B cell (primary cell): ENCODE measurements around the gene SLC16A12.

Experiments used
- EZH2 ChIP-seq: IDR thresholded peaks from 2 replicates; pipeline ENCODE4 v1.6.1; 2012; ENCODE audit warnings: borderline replicate concordance, low read depth, mild to moderate bottlenecking, moderate library complexity, low read length; ENCODE audit not compliant: insufficient read depth, poor library complexity, severe bottlenecking
- TF ChIP-seq, protein P1 (sequence below): fragments of 200-600 bp; IDR thresholded peaks from one replicate; pipeline ENCODE4 v1.8.0; 2022; ENCODE audit warnings: antibody characterized with exemption, mild to moderate bottlenecking

GRCh38 chr10:89548673-89549072, 13.3 kb upstream of the SLC16A12 start:
- TF ChIP-seq, protein P1, sequence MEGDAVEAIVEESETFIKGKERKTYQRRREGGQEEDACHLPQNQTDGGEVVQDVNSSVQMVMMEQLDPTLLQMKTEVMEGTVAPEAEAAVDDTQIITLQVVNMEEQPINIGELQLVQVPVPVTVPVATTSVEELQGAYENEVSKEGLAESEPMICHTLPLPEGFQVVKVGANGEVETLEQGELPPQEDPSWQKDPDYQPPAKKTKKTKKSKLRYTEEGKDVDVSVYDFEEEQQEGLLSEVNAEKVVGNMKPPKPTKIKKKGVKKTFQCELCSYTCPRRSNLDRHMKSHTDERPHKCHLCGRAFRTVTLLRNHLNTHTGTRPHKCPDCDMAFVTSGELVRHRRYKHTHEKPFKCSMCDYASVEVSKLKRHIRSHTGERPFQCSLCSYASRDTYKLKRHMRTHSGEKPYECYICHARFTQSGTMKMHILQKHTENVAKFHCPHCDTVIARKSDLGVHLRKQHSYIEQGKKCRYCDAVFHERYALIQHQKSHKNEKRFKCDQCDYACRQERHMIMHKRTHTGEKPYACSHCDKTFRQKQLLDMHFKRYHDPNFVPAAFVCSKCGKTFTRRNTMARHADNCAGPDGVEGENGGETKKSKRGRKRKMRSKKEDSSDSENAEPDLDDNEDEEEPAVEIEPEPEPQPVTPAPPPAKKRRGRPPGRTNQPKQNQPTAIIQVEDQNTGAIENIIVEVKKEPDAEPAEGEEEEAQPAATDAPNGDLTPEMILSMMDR: no peak
- TF ChIP-seq EZH2: no peak
